Umbilical cord (tissue), 2 donors: Measurements from ENCODE around the gene CFAP68. TPM values are rescaled to one million over a fixed set of nuclear protein-coding genes. Genes with fewer than 3 reads are reported as not detected.
A peak's percentile ranks its signal among the peaks of the same experiment; 100 is the strongest.

Source experiments
- DNase-seq: peaks from one replicate; pipeline ENCODE4 v3.0.0-alpha.2; 2015; ENCODE audit warnings: low spot score
- total RNA-seq: library from RNA; depleted of rRNA; stranded (reverse); fragments of >200 nt; gene quantifications from one replicate; pipeline ENCODE4 v1.2.3, GENCODE V29; 2014; ENCODE audit warnings: low replicate concordance; ENCODE audit not compliant: insufficient read depth

Gene CFAP68, protein sequence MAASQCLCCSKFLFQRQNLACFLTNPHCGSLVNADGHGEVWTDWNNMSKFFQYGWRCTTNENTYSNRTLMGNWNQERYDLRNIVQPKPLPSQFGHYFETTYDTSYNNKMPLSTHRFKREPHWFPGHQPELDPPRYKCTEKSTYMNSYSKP
- total RNA-seq, result 35.2 TPM

DNA sequence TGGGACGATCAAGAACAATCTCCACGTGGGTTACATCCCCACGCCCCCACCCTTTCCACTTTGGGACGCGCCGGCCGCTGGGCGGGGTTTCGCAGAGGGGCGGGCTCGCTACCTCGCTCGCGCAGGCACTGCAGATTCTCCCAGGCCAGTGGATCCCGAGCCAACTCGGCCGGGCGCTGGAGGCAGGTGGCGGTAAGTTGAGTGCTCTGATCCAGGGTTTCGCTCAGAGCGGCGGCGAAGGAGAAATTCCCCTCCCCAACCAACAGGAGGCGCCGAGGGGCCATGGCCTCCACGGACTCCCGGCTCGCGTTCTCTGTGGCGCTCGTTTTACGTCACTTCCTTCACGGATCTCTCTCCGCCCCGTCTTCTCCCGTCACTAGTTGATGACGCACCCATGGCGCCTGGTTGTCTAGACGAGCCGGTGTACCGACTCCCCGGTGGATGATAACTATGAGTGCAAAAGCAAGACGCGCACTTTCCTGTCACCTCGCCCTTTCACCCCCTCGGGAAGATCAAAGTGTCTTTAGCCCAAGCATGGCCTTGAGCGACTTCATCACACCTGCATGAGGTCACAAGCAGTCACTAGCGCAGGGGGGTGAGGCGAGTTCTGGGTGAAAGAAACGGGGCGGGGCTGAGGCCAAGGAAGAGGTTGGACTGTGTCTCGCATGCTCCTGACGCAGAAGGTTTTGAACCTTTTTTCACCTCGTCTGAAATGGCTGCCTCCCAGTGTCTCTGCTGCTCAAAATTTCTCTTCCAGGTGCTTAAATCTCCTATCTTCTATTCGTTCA lies at the start of gene CFAP68, which contains the start of gene FDXACB1:
TSS of gene CFAP68 (plus strand) at position 693 of the 788 bp plus-strand sequence. CDS start at position 713, 20 bp downstream.
TSS of gene FDXACB1 (minus strand) at position 317 of the 788 bp plus-strand sequence. CDS start at position 284, 33 bp downstream.
- peak; percentile 99 for DNase-seq

DNA sequence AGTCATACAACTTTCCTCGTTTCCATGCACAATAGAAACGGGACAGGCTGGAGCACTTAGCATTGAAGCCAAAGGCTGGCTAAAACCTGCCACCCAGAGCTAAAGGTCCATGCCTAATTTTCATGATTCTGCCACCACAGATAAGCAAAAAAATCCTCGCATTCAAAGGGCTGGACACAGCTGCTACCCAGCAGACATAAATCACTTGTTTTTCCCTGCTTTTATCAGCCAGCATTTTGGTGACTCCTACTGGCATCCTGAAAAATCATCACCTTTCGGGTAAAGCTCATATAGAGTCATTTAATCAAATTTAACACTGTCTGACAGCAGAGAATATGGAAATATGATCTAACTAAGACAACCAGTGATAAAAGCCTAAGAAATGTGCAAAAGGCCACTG lies 45.8 kb upstream of the CFAP68 start:
- no peak for DNase-seq

DNA sequence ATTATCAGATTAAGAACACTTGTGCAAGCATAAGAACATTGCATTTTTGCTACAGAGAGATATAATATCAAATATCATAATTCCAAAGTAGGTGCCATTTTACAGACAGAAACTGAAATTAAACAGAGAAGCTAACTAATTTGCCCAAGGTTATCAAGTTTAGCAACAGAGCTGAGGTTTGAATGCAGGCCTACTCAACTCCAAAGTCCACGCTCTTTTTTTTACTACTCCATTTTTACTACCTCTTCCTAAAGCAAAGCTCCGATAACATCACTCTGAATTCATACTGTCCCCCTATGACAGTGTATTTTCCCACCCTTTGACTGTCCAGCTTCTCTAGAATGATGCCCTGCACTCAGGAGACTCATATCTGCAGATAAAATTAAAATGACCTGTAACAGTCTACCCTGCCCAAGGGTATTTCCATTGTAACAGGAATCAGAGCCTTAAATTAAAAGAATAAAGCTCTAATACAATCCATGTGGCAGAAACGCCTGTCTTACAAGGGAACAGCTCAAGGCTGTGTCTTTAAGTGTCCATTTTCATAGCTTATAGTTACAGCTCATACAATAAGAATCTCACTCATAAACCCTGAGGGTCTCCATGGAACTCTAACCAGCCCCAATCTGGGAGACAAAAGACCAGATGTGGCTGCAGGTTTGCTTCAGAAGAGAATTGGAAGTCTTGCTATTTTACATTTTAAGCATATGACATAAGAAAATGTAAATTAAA lies 44.7 kb upstream of the CFAP68 start:
- no peak for DNase-seq

GRCh38 chr11:111835665-111836064 lies 43.7 kb upstream of the CFAP68 start:
- no peak for DNase-seq

- no peak for DNase-seq
These were observed 43.2 kb upstream of the CFAP68 start for GRCh38 chr11:111836162-111836561.

DNA sequence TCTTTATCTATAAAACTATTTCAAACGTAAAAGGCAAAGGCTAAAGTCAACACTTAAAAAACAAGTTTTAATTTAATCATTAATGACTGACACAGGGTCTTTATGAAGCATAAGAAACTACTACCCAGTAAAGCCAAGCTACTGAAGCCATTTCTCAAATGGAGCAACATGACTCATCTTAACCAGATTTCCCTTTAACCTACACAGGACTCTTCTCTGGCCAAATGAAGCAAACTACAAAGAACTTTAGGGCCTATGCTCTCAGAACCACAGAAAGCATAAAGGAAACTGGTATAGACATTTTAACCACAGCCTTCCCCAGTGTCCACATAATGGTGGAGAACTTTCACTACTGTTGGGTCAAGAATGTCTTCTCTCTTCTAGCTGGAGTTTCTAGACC lies 42.6 kb upstream of the CFAP68 start:
- DNase-seq, result no peak

GRCh38 chr11:111837366-111837891 lies 41.9 kb upstream of the CFAP68 start:
- no peak for DNase-seq

DNA sequence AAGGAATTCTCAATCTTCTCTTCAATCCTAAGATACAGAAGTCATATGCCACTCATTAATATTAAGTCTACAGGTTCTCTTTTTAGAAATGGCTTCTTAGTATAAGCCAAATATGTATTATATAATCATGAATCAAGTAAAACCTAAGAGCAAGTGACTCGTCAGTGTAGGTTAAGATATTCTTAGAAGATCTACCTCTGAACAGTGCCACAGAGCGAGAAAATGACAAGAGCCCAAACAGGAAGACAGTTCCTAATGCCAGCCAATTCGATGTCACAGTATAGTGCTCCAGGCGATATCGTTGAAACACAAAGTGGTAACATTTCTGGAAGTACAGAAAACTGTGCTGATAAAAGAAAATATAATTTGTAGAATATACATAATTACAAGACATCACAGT lies 41.3 kb upstream of the CFAP68 start:
- no peak for DNase-seq

DNA sequence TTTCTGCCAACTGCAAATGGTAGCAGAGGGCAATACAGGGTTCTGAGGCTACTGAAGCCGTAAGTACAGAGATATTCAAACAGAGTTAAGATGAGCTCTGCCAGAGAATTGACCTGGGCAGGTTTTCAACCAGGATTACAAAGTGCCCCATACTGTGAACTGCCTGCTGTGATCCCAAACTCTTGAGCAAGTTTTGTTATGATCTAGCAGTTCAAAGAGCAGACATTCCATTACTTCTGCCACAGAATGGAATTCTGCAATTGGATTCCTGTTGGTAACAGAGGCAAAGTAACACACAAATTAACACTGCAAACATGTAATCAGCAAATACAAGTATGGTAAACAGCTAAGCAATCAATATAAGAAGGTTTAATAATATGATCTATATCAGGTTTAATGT lies 39.2 kb upstream of the CFAP68 start:
- DNase-seq, result no peak

DNA sequence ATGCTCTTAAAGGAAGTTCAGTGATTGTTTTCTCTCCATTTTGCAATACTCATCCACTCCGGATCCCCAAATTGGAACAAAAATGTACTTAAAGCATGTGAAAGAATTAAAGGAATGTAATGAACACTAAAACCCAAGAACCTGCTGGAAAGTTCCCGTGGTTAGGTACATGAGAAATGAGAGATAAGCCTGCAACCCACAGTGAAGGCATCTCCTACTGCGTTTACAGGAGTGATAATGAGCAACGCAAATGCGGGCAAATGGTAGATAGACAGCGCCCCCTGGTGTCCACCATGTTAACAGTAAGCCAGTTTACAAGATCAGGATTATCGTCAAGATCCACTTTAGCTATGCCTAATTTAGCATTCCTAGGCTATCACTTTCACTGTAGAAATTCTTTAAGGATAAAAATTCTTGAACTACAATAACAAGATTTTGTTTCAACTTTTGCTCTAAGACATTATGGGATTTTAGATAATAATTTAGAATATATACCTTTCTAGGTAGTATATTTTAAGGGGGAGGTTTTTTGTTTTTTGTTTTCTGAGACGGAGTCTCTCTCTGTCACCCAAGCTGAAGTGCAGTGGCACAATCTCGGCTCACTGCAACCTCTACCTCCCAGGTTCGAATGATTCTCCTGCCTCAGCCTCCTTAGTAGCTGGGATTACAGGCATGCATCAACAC lies 37.8 kb upstream of the CFAP68 start:
- DNase-seq, result peak; percentile 86

DNA sequence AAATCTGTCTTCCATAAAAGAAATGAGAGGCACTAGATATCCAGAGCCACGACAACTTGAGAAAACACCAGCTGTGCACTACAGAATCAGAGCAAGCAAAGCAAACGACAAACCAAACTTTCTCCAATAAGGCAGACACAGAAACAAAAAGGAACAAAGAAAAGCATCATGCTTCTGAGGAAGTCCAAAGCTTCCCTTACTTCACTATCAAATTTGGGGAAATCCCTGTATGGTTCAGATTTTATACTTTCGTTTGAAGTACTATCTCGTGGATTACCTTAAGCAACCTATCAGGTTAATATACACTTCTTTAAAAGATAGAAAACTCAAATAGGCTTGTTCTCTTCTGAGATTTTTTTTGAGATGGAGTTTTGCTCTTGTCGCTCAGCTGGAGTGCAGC lies 35.7 kb upstream of the CFAP68 start:
- DNase-seq, result no peak

GRCh38 chr11:111845276-111846028 lies 33.9 kb upstream of the CFAP68 start:
- peak; percentile 75 for DNase-seq

DNA sequence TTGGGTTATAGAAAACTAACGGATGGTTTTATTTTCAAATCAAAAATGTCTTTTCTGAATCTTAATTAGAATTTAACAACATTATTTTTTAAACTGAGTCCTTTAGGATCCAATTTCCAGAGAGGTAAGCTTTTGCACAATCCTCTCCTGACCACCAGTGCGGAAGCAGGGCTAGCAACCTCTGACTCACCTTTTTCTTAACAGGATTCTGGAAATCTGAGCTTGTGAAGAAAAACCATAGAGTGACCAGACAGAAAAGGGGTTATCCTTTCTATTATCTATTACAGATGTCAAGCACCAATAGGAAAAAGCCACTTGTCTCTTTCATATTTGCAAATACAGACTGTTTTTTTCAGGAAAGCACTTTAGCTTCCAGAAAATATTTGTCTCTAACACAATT lies 33.3 kb upstream of the CFAP68 start:
- peak; percentile 13 for DNase-seq

DNA sequence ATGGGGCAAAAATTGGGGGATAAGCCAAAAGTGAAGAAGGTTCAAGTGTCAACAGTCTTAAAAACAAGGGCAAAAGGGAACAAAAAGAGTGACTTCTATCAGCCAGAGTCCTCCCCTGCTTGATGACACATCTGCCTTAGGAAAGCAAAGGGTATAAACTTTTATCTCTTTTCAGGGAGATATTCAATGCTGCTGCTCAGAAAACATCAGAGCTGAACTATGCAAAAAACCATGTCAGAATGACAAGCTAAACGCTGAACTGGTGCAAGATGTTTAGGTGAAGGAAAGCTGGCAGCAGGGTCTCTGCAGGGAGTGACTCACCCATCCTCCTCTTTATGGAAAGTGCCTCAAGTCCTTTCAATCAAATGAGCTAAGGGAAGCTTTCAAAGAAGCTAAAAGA lies 32.7 kb upstream of the CFAP68 start:
- peak; percentile 82 for DNase-seq

DNA sequence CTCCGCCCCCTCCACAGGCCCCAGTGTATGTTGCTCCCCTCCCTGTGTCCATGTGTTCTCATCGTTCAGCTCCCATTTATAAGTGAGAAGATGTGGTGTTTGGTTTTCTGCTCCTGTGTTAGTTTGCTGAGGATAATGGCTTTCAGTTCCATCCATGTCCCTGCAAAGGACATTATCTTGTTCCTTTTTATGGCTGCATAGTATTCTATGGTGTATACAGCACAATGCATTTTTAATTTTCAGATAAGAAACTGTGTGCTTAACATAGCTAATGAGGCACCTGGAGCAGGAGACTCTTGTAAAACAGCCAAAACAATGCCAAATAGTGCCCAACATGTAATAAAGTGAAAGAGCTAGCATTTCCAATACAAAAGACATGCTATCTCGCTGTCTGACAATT lies 29.7 kb upstream of the CFAP68 start:
- no peak for DNase-seq

DNA sequence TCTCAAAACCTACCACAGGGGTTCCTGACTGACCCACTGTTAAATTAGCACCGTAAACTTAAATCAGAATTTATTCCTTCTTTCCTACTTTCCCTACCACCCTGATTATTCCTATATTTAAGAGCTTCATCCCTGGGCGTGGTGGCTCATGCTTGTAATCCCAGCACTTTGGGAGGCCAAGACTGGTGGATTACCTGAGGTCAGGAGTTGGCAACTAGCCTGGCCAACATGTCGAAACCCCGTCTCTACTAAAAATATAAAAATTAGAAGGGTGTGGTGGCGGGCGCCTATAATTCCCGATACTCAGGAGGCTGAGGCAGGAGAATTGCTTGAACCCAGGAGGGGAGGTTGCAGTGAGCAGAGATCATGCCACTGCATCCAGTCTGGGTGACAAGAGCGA lies 28.3 kb upstream of the CFAP68 start:
- DNase-seq, result no peak

GRCh38 chr11:111851636-111852035 lies 27.7 kb upstream of the CFAP68 start:
- no peak for DNase-seq

DNA sequence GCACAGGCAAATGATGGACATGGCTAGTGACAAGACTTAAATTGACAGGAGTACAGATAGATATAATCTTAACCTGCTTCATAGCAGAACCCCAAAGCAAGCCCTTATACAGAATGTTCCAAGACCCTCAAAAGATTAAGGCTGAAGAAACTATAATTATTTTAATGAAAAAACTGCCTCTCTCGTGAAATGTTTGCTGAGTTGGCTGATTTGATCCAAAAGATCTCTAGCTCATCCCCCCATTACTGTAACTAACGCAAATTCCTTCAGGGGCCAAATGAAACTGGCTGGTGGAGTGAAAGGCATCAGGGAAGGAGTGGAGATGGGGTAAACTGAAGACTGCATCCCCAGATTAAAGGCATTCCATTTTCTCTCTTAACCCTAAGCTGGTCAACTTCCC lies 27.2 kb upstream of the CFAP68 start:
- no peak for DNase-seq

DNA sequence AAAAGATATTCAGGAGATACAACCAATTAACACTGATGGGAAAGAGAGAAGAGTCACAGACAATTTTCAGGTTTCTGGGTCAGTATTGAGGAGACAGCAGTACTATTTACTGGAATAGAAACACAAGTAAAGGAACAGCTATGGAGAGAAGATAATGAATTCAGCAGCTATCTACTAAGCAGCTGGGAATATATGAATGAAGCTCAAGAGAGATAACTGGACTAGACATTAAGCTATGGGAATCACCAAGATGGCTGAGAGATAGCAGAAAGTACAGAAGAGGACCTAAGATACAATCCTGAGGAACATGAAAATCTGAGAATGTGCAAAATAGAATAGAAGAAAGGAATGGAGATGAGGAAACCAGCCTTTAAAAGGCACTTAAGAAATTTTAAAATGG lies 23.8 kb upstream of the CFAP68 start:
- DNase-seq, result no peak

DNA sequence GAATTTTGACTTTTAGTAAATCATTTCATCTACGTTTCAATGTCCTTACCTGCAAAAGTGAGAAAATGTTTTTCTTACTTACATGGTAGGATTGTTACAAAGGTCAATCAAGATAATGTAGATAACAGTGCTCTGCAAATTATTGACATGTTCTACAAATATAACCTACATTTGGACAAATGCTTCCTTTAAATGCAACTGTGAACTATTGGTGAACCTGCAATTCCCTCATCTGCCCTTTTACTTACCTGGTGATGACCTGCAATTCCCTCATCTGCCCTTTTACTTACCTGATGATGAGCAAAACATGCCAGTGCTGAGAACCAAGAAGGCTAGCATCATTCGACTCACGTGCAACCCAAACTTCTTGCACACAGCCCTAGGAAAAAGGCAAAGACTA lies 19.1 kb upstream of the CFAP68 start:
- no peak for DNase-seq

- no peak for DNase-seq
These were observed 9.2 kb upstream of the CFAP68 start for GRCh38 chr11:111870113-111870512.
